Metanephros (tissue), 2 donors: ENCODE data around the gene ARPC3. TPM values are rescaled to one million over a fixed set of nuclear protein-coding genes. Genes with fewer than 3 reads are reported as not detected.

ENCODE experiments used
- small RNA-seq: library from RNA; depleted of rRNA; stranded (forward); fragments of <200 nt; gene quantifications from one replicate; pipeline ENCODE3, GENCODE V24; 2014; ENCODE audit warnings: low replicate concordance
- total RNA-seq: library from RNA; depleted of rRNA; stranded (reverse); fragments of >200 nt; gene quantifications from one replicate; pipeline ENCODE4 v1.2.3, GENCODE V29; 2014

The ARPC3 gene
- total RNA-seq: 155 TPM

DNA sequence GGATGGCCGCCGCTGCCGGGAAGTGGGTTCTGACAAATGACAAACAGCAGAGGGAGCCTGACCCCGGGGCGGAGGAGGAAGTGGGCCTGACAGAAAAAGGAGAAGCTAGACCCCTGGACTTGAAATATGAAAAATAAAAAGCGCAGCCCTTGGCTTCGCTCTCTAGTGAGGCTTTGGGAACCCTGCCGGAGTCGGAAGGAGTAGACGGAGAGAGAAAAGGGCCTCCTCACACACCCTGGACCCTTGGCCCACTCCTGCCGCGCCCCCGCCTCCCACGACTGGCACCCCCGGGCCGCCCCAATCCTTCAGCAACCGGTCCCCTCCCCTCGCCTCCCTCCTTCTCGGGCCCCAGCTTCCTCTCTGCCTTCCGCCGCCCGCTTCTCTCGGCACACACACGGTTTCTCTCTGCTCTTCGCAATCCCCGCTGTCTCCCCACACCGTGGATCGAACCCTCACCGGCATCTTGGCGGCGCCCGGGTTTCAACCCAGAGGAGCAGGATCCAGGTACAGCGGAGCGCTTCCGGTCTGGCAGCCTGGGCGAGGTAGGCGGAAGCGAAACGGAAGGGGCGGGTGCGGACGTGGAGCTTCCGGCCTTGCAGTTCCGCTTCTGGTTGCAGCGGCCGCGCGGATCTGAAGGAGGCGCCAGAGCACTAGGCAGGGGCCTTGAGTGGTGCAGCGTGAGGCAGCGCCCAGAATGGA, at the start of gene ARPC3:
ARPC3 (minus strand) TSS at position 539 of the 699 bp plus-strand sequence; CDS start at position 462, 77 bp downstream.

GRCh38 chr12:110468214-110469048, 18.3 kb upstream of the ARPC3 start, which contains the start of the genes FAM216A and GPN3:
TSS of gene FAM216A (plus strand) at chr12:110468845. CDS start at chr12:110468876, 31 bp downstream.
TSS of gene GPN3 (minus strand) at chr12:110468257. CDS start at chr12:110468203, 54 bp downstream.

GRCh38 chr12:110403146-110403975, 46.8 kb downstream of the ARPC3 start, which contains the start of gene ANAPC7:
TSS of gene ANAPC7 (minus strand) at chr12:110403708. CDS start at chr12:110403627, 81 bp downstream.

Small RNA genes within 50 kb of the gene (small RNA-seq; reads per million reads assigned to genes)
- not detected for gene RF00278

Other genes with a start within 250 kb of the ARPC3 start
- gene ATP2A2, start 169.1 kb downstream of the ARPC3 start, total RNA-seq: 174 TPM
- gene ANAPC7, start 46.6 kb downstream of the ARPC3 start, total RNA-seq: 45.5 TPM
- 18.9 TPM for gene GPN3, start 17.9 kb upstream of the ARPC3 start, total RNA-seq
- gene FAM216A, start 18.5 kb upstream of the ARPC3 start, total RNA-seq: 8.0 TPM
- gene VPS29, start 51.8 kb upstream of the ARPC3 start, total RNA-seq: 58.7 TPM
- gene RAD9B, start 52.0 kb upstream of the ARPC3 start, total RNA-seq: 0.93 TPM
- 17.9 TPM for gene PPTC7, start 133.0 kb upstream of the ARPC3 start, total RNA-seq
- 124 TPM for gene TCTN1, start 163.8 kb upstream of the ARPC3 start, total RNA-seq
- 8.8 TPM for gene HVCN1, start 238.8 kb upstream of the ARPC3 start, total RNA-seq